ENCODE results near the gene SLC43A3.
"Not testable (repeated sequence)": the region's sequence is repeated elsewhere in the genome, so short reads cannot be mapped to it uniquely, and the experiment has no call there.

The SLC43A3 gene

GRCh38 chr11:57387289-57388030 lies 39.5 kb downstream of the SLC43A3 start:
- in situ Hi-C loops (cut with MboI; ENCODE audit: low sequenced_read_pairs) = no loop called here

GRCh38 chr11:57386178-57386940 lies 40.6 kb downstream of the SLC43A3 start:
- in situ Hi-C loops (cut with MboI; ENCODE audit: low sequenced_read_pairs) = no loop called here

GRCh38 chr11:57380975-57381374 lies 45.9 kb downstream of the SLC43A3 start, which contains the start of gene PRG3:
Gene PRG3 (minus strand): TSS chr11:57381150. CDS start chr11:57380708, 442 bp downstream.
- in situ Hi-C loops (cut with MboI; ENCODE audit: low sequenced_read_pairs) = no loop called here

- in situ Hi-C loops (cut with MboI; ENCODE audit: low sequenced_read_pairs) = no loop called here
Measured at GRCh38 chr11:57379732-57380131, 47.2 kb downstream of the SLC43A3 start.

GRCh38 chr11:57378186-57378585 lies 48.7 kb downstream of the SLC43A3 start:
- in situ Hi-C loops (cut with MboI; ENCODE audit: low sequenced_read_pairs) = no loop called here

GRCh38 chr11:57377107-57377506 lies 49.8 kb downstream of the SLC43A3 start:
- in situ Hi-C loops (cut with MboI; ENCODE audit: low sequenced_read_pairs) = no loop called here

GRCh38 chr11:57376095-57377090 lies 50.5 kb downstream of the SLC43A3 start:
- in situ Hi-C loops (cut with MboI; ENCODE audit: low sequenced_read_pairs) = no loop called here

GRCh38 chr11:57375490-57375889 lies 51.4 kb downstream of the SLC43A3 start:
- in situ Hi-C loops (cut with MboI; ENCODE audit: low sequenced_read_pairs) = no loop called here

- in situ Hi-C loops (cut with MboI; ENCODE audit: low sequenced_read_pairs) = no loop called here
Measured at GRCh38 chr11:57374966-57375365, 52.0 kb downstream of the SLC43A3 start.

- in situ Hi-C loops (cut with MboI; ENCODE audit: low sequenced_read_pairs) = no loop called here
Measured at GRCh38 chr11:57373146-57373545, 53.8 kb downstream of the SLC43A3 start.

GRCh38 chr11:57370941-57371340 lies 56.0 kb downstream of the SLC43A3 start:
- in situ Hi-C loops (cut with MboI; ENCODE audit: low sequenced_read_pairs) = no loop called here

GRCh38 chr11:57370251-57370650 lies 56.7 kb downstream of the SLC43A3 start:
- in situ Hi-C loops (cut with MboI; ENCODE audit: low sequenced_read_pairs) = no loop called here

GRCh38 chr11:57368845-57369232 lies 58.1 kb downstream of the SLC43A3 start:
- in situ Hi-C loops (cut with MboI; ENCODE audit: low sequenced_read_pairs) = no loop called here

- in situ Hi-C loops (cut with MboI; ENCODE audit: low sequenced_read_pairs) = no loop called here
Measured at GRCh38 chr11:57368106-57368844, 58.6 kb downstream of the SLC43A3 start.

GRCh38 chr11:57364851-57365660 lies 61.9 kb downstream of the SLC43A3 start:
- in situ Hi-C loops (cut with MboI; ENCODE audit: low sequenced_read_pairs) = no loop called here

GRCh38 chr11:57363131-57364080 lies 63.5 kb downstream of the SLC43A3 start:
- in situ Hi-C loops (cut with MboI; ENCODE audit: low sequenced_read_pairs) = no loop called here

- in situ Hi-C loops (cut with MboI; ENCODE audit: low sequenced_read_pairs) = no loop called here
Measured at GRCh38 chr11:57361926-57362325, 65.0 kb downstream of the SLC43A3 start.

GRCh38 chr11:57361420-57361819 lies 65.5 kb downstream of the SLC43A3 start:
- in situ Hi-C loops (cut with MboI; ENCODE audit: low sequenced_read_pairs) = not testable (repeated sequence)

Data from hTERT RPE-1 (cell line).